Hindlimb muscle (tissue), 1 donor: Measurements from ENCODE around the gene CT45A5. TPM values are rescaled to one million over a fixed set of nuclear protein-coding genes. Genes with fewer than 3 reads are reported as not detected.
"Not testable (repeated sequence)": the region's sequence is repeated elsewhere in the genome, so short reads cannot be mapped to it uniquely, and the experiment has no call there.

Experiments
- DNase-seq: peaks from one replicate; pipeline ENCODE4 v3.0.0-alpha.2; 2013
- polyA plus RNA-seq: library from polyadenylated mRNA; unstranded; fragments of 120-200 nt; gene quantifications from one replicate; pipeline ENCODE4 v1.2.1, GENCODE V29; 2013; ENCODE audit not compliant: insufficient read length

Gene CT45A5
- polyA plus RNA-seq, result 0.31 TPM

GRCh38 chrX:135785403-135785802, at the start of gene CT45A5:
CT45A5 (minus strand) TSS chrX:135785503; CDS start chrX:135781729, 3,774 bp downstream.
- not testable (repeated sequence) for DNase-seq

GRCh38 chrX:135819912-135820311, 34.6 kb upstream of the CT45A5 start, which contains the start of gene CT45A2:
CT45A2 (minus strand) TSS chrX:135820012; CDS start chrX:135816265, 3,747 bp downstream.
- not testable (repeated sequence) for DNase-seq

- not testable (repeated sequence) for DNase-seq
Measured at GRCh38 chrX:135802687-135803086, 17.4 kb upstream of the CT45A5 start, which contains the start of gene CT45A6. CT45A6 (minus strand) TSS chrX:135802787; CDS start chrX:135798993, 3,794 bp downstream.

DNA sequence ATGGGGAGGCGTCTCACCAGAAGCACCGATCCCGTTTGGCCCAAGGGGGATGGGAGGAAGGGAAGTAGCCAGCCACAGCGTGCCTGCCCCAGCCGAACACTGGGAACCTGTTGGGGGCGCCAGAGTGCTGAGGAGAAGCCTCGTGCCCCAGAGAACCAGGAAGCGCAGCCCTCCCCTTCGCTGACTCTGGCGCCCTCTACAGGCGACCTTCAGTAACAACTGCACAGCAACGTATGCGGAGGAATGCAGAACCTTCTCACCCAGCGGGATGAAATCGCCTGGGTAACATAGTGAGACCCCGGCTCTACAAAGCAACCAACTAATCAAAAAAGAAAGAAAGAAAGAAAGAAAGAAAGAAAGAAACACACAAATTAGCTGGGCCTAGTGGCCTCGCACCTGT, 17.2 kb downstream of the CT45A5 start, which contains the start of gene CT45A3:
CT45A3 (minus strand) TSS at position 101 of the 400 bp plus-strand sequence. CDS start 3,747 bp downstream, outside the sequence.
- not testable (repeated sequence) for DNase-seq

GRCh38 chrX:135744739-135745138, 40.6 kb downstream of the CT45A5 start:
- not testable (repeated sequence) for DNase-seq

DNA sequence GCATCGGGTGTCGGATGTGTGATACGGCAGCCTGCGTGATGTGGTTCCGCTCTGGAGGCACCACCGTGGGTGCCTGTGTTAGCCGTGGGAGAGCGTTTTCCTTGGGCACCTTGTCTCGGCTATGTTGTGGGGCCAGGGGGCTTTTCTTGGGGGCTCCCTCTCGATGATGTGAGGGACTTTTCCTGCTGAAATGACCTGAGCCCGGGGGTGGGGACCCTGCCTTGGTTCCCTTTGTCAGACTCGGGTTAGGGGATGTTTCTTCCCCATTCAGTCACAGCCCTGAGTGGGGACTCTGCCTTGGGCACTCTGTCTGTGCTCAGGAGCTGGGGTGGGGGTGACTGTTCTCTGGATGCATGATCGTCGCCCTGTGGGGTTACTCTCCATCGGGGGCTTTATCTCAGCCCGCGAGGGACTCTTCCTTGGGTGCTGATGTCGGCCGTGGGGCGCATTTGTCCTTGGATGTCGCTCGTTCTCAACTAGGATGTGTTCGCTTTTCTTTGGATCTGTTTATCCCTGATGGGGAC, 44.0 kb downstream of the CT45A5 start:
- DNase-seq, result no peak

GRCh38 chrX:135740681-135741149, 44.6 kb downstream of the CT45A5 start:
- no peak for DNase-seq

DNA sequence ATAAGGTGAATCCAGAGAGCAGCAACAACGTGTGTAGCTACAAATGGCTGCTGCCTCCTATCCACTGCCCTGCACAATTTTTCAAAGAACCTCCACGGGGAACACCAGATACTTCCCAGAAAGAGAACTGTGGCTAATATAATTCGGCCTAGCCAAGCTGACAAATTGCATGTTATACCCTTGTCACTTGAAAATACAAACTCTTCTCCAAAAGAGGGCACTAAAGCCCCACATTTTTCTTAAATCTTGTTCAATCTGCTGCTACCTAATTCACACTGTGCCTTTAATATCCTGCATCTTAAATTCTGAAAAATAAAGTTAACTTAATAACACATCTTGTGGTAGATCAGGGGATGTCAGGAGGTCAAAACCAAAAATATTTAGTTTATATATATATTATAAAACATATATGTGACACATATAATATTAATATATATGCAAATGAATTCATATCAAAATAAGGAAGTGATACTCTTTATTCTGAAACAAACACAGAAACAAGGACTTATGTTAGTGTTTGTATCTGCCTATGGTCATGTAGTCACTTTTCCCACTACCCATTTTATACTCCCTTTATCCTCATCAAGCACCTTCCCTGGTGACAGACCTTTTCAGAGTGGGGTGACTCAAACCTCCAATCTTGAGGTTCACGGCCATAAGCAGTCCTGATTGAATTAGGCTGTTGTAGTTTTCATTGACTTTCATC, 47.8 kb downstream of the CT45A5 start:
- DNase-seq, result no peak

- DNase-seq, result not testable (repeated sequence)
Measured at GRCh38 chrX:135734666-135735065, 50.6 kb downstream of the CT45A5 start.

Other genes with a start within 250 kb of the CT45A5 start
- gene CT45A1, start 71.9 kb downstream of the CT45A5 start, polyA plus RNA-seq, result not detected
- gene CT45A3, start 17.3 kb downstream of the CT45A5 start, polyA plus RNA-seq, result 0.22 TPM
- not detected for gene CT45A6, start 17.3 kb upstream of the CT45A5 start, polyA plus RNA-seq
- not detected for gene CT45A2, start 34.5 kb upstream of the CT45A5 start, polyA plus RNA-seq
- not detected for gene CT45A7, start 51.8 kb upstream of the CT45A5 start, polyA plus RNA-seq
- gene CT45A8, start 69.0 kb upstream of the CT45A5 start, polyA plus RNA-seq, result not detected
- not detected for gene CT45A9, start 86.3 kb upstream of the CT45A5 start, polyA plus RNA-seq
- gene CT45A10, start 107.9 kb upstream of the CT45A5 start, polyA plus RNA-seq, result not detected
- not detected for gene SAGE1, start 108.2 kb upstream of the CT45A5 start, polyA plus RNA-seq
- gene MMGT1, start 188.5 kb upstream of the CT45A5 start, polyA plus RNA-seq, result 17.8 TPM
- gene SLC9A6, start 199.9 kb upstream of the CT45A5 start, polyA plus RNA-seq, result 7.7 TPM